Activated T-helper 17 cell treated with anti-CD3 and anti-CD28 coated beads, Interleukin-2, amount 50 U/mL, for 72 hours (primary cell): ENCODE data around the gene DDX60. TPM values are rescaled to one million over a fixed set of nuclear protein-coding genes. Genes with fewer than 3 reads are reported as not detected.
"Not testable (repeated sequence)": the region's sequence is repeated elsewhere in the genome, so short reads cannot be mapped to it uniquely, and the experiment has no call there.

Experiments used
- ATAC-seq: fragments of 150-1000 bp; cut with Tn5 transposase; replicated peaks from 2 replicates; pipeline ENCODE4 v1.10.0; 2021; ENCODE audit warnings: mild to moderate bottlenecking, moderate library complexity
- H3K27ac Mint-ChIP-seq: one replicate; pipeline ENCODE4 v1.8.0; 2022; ENCODE audit warnings: mixed read lengths
- H3K27me3 Mint-ChIP-seq: one replicate; pipeline ENCODE4 v1.8.0; 2022; ENCODE audit warnings: mixed read lengths
- H3K36me3 Mint-ChIP-seq: one replicate; pipeline ENCODE4 v1.8.0; 2022; ENCODE audit warnings: low read depth, mild to moderate bottlenecking, mixed read lengths
- H3K4me1 Mint-ChIP-seq: one replicate; pipeline ENCODE4 v1.8.0; 2022; ENCODE audit warnings: mixed read lengths
- H3K4me3 Mint-ChIP-seq: one replicate; pipeline ENCODE4 v1.8.0; 2022; ENCODE audit warnings: mild to moderate bottlenecking, mixed read lengths
- H3K9me3 Mint-ChIP-seq: one replicate; pipeline ENCODE4 v1.8.0; 2022; ENCODE audit warnings: mixed read lengths
- total RNA-seq, 2 donors: library from RNA; stranded (reverse); gene quantifications; one replicate each; pipeline ENCODE4 v1.2.3, GENCODE V29; 2022

The DDX60 gene
- total RNA-seq, 2 donors from 2014 or later: 4.6 to 9.3 TPM

DNA sequence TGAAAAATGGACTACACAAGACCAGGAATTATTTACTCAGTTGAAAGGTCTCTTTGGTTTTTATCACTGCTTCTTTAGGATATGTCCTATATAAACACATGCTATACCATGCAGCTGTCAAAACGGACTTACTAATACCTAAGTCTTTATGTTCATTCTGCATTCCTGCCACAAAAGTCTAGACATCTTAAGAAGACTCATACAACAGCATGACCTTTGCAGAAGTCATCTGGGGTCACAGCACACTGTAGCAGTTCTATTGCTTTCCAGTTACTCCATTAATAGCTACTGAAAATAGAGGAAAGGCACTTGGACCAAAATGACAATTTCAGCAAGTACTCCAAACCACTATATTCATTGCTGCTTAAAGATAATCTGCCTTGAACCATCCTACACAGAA lies 53.2 kb downstream of the DDX60 start:
- H3K4me1 Mint-ChIP-seq: no peaks in the 10 kb centered on the region
- H3K4me3 Mint-ChIP-seq: no peak overlapping the region
- ATAC-seq: no peak
- peaks cover 95% of the 10 kb centered on the region for H3K36me3 Mint-ChIP-seq
- no peak overlapping the region for H3K27ac Mint-ChIP-seq
- no peaks in the 10 kb centered on the region for H3K9me3 Mint-ChIP-seq
- H3K27me3 Mint-ChIP-seq: no peaks in the 10 kb centered on the region

DNA sequence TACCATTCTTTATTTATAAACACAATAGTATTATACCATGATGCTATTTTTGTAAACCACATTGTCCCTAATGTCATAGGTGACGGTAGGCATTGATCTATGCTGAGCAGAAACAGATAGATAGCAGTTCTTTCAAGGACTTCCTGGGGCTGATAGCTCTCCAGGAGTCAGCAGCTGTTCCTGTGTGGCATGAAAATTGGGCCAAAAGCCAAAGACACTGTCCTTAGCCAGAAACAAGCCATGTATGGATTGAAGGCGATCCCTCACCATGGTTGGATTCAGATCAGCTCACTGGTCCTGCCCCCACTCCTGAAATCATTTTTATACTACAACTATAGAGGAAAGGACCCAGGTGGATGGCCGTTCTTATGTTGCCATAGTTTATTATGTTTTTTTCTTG lies 53.6 kb downstream of the DDX60 start:
- Mint-ChIP-seq H3K9me3 (no peaks in the 10 kb centered on the region), H3K4me3 (no peak overlapping the region), H3K4me1 (no peaks in the 10 kb centered on the region), H3K36me3 (peaks cover 94% of the 10 kb centered on the region), H3K27ac (no peak overlapping the region), H3K27me3 (no peaks in the 10 kb centered on the region)
- no peak for ATAC-seq

DNA sequence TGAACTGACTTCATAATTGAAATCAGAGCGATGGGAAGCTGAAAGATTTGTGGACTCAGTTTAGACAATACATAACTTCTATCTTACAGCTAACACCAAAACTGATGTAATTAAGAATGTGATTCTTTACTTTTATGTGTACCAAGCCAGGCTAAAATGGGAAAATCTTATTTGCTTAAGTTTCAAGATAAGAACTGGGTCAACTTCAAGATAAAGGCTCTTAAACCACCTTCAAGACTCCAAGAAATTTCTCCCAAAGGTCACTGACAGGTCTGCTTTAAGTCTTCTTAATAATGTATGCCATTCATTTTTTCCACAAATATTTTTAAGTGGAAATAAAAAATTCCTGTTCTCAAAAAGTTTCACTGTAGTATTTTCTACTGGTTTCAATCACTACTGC lies 55.5 kb downstream of the DDX60 start:
- no peaks in the 10 kb centered on the region for H3K27me3 Mint-ChIP-seq
- peaks cover 87% of the 10 kb centered on the region for H3K36me3 Mint-ChIP-seq
- no peak overlapping the region for H3K4me3 Mint-ChIP-seq
- no peak for ATAC-seq
- H3K27ac Mint-ChIP-seq: no peak overlapping the region
- H3K4me1 Mint-ChIP-seq: no peaks in the 10 kb centered on the region
- no peaks in the 10 kb centered on the region for H3K9me3 Mint-ChIP-seq

DNA sequence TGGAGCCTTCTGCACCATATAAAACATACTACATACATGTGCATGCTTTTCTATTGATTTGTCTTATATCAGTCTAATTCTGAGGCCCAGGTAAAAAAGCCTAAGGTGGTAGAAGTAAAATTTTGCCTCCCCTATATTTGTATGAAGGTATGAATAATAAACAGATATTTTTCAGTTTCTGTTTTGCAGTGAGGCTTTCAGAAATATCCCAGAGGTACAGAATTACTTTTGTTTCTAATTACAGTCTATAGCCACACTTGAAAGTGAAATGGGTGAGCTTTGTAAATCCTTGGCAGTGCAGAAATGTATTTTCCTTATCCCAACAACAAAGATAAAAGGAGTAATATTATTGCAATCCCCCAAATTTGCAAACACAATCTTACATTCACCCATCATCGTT lies 59.5 kb downstream of the DDX60 start:
- Mint-ChIP-seq H3K9me3 (no peaks in the 10 kb centered on the region), H3K36me3 (peaks cover 80% of the 10 kb centered on the region), H3K4me1 (no peaks in the 10 kb centered on the region), H3K27ac (no peak overlapping the region), H3K4me3 (no peak overlapping the region), H3K27me3 (no peaks in the 10 kb centered on the region)
- no peak for ATAC-seq

DNA sequence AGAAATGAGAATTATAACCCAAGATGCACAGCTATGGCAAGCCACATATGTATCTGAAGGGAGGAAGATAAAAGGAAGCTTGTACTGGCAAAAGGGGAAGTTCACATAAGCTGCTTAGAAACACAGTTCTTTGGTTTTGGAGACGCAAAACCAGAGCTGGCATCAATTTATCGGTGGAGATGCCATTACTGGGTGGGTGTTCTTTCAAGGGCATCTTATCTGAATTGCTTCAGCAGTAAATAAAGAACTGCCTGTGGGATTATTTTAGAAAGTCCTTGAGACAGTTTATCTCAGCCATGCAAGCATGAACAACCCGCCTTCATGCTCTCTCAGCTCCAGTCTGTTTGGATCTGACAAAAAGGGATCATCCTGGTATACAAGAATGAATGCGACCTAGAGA lies 60.8 kb downstream of the DDX60 start:
- H3K27me3 Mint-ChIP-seq: no peaks in the 10 kb centered on the region
- H3K9me3 Mint-ChIP-seq: no peaks in the 10 kb centered on the region
- H3K4me3 Mint-ChIP-seq: no peak overlapping the region
- H3K4me1 Mint-ChIP-seq: no peaks in the 10 kb centered on the region
- H3K36me3 Mint-ChIP-seq: peaks cover 80% of the 10 kb centered on the region
- ATAC-seq: no peak
- H3K27ac Mint-ChIP-seq: no peak overlapping the region

DNA sequence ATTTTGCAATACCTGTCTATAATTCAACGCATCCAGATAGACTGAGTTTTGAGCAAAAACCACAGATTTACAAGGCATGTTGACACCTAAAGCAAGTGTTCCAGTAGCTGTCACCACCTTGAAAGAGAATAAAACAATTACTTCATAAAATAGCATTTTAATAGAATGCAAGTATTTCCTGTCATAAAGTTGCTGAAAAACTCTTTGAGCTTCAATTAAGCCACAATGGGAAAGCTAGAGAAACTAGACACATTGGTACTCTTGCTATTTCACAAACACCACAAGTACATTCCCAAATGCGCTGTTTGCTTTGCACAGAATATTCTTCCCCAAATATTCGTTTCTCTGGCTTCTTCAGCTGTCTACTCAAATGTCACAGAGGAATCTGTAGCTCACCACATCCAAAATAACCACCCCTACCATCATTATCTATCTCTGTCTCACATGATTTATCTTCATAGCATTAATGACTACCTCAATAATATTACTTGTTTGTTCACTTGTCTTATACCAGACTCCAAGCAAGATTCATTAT lies 70.3 kb downstream of the DDX60 start:
- H3K4me1 Mint-ChIP-seq: no peaks in the 10 kb centered on the region
- no peak overlapping the region for H3K27ac Mint-ChIP-seq
- H3K36me3 Mint-ChIP-seq: peaks cover 83% of the 10 kb centered on the region
- H3K27me3 Mint-ChIP-seq: no peaks in the 10 kb centered on the region
- ATAC-seq: no peak
- no peaks in the 10 kb centered on the region for H3K9me3 Mint-ChIP-seq
- H3K4me3 Mint-ChIP-seq: no peak overlapping the region

DNA sequence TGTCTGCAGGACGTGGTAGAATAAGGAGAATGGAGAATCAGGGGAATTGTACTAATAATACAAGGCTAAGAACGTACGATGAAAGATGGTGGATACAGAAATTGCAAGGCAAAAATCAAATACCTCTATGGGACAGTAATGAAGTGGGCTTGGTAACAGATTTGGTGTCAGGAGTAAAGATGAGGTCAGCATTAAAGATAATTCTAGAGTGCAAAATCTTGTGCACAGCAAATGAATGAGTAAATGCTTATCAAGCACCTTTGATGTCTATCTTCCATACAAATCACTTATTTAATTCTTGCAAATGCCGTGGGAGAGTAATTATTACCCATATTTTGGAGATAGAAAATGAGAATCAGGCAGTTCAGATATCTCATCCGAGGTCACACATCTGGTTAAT lies 70.9 kb downstream of the DDX60 start:
- H3K27ac Mint-ChIP-seq: no peak overlapping the region
- peaks cover 85% of the 10 kb centered on the region for H3K36me3 Mint-ChIP-seq
- H3K4me1 Mint-ChIP-seq: no peaks in the 10 kb centered on the region
- no peak for ATAC-seq
- H3K27me3 Mint-ChIP-seq: no peaks in the 10 kb centered on the region
- H3K4me3 Mint-ChIP-seq: no peak overlapping the region
- H3K9me3 Mint-ChIP-seq: no peaks in the 10 kb centered on the region

DNA sequence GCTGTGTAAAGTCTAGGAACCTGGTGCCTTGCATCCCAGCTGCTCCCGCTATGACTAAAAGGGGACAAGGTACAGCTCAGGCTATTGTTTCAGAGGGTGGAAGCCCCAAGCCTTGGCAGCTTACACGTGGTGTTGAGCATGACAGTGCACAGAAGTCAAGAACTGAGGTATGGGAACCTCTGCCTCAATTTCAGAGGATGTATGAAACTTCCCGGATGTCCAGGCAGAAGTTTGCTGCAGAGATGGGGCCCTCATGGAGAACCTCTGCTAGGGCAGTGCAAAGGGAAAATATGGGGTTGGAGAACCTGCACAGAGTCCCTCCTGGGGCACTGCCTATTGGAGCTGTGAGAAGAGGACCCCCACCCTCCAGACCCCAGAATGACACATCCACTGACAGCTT lies 76.6 kb downstream of the DDX60 start:
- Mint-ChIP-seq H3K4me3 (no peak overlapping the region), H3K4me1 (no peaks in the 10 kb centered on the region), H3K27ac (no peak overlapping the region), H3K9me3 (peaks cover 5% of the 10 kb centered on the region), H3K36me3 (peaks cover 61% of the 10 kb centered on the region), H3K27me3 (no peaks in the 10 kb centered on the region)
- no peak for ATAC-seq

DNA sequence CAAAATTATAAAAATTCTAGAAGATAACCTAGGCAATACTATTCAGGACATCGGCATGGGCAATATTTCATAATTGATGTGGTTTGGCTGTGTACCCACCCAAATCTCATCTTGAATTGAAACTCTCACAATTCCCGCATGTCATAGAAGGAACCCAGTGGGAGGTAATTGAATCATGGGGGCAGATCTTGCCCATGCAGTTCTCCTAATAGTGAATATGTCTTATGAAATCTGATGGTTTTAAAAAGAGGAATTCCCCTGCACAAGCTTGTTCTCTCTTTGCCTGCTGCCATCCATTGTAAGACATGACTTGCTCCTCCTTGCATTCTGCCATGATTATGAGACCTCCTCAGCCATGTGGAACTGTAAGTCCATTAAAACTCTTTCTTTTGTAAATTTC lies 77.7 kb downstream of the DDX60 start:
- Mint-ChIP-seq H3K27me3 (no peaks in the 10 kb centered on the region), H3K4me1 (no peaks in the 10 kb centered on the region), H3K27ac (no peak overlapping the region), H3K9me3 (peaks cover 5% of the 10 kb centered on the region), H3K36me3 (peaks cover 58% of the 10 kb centered on the region), H3K4me3 (no peak overlapping the region)
- no peak for ATAC-seq

DNA sequence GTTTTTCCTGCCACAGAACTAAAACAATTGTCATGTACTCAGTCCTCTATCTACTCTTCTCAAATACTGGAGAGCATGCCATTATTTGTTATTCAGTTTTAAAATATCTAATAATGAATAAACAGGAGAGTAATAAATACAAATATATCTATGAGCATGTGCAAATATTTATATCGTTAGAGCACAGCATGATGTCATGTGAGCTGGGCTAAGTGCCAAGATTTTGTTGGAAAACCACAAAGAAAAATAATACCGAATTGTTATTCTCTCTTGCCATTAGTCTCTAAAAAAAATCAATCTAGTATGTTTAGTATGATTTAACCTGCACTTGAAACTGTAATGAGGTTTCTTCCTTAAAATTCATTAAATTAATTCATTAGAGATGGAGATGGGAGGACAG lies 97.3 kb downstream of the DDX60 start:
- Mint-ChIP-seq H3K9me3 (no peaks in the 10 kb centered on the region), H3K36me3 (peaks cover 94% of the 10 kb centered on the region), H3K27me3 (no peaks in the 10 kb centered on the region), H3K4me1 (no peaks in the 10 kb centered on the region), H3K27ac (no peak overlapping the region), H3K4me3 (no peak overlapping the region)
- ATAC-seq: no peak

DNA sequence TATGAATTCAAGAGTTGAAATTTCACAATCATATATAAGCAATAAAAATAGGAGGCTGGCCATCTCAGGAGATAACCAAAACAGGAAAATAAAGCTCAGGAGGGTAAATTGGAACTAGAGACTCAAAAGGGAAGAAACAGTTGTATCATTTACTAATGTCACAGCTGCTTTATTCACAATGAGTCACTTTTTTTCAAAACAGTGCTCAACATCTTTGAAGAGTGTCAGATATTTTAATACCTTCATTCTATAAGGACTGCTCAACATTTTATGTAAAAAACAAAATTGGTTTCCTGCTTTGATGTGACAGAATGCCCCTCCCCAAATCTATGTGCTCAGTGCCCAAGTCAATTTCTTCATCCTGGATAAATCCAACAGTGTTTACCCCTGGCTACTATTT lies 97.7 kb downstream of the DDX60 start:
- no peak for ATAC-seq
- Mint-ChIP-seq H3K36me3 (peaks cover 94% of the 10 kb centered on the region), H3K4me1 (no peaks in the 10 kb centered on the region), H3K27ac (no peak overlapping the region), H3K4me3 (no peak overlapping the region), H3K9me3 (no peaks in the 10 kb centered on the region), H3K27me3 (no peaks in the 10 kb centered on the region)

DNA sequence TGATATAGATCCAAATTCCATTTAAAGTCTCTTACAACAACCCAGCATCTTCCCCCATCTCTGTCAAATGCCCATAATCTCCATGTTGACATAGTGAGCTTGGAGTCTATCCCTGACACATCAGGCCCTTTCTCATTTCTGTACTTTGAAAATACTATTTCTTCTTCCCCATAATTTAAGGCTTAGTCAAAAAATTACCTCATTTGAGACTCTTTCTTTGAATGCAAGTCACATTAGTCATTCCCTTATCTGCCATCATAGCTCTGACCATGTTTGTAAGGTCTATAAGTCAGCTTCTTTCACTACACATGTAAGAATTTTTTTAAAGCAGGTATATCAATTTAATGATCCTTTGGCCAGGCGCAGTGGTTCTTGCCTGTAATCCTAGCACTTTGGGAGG lies 99.9 kb downstream of the DDX60 start:
- Mint-ChIP-seq H3K4me3 (no peak overlapping the region), H3K9me3 (no peaks in the 10 kb centered on the region), H3K4me1 (no peaks in the 10 kb centered on the region), H3K27me3 (no peaks in the 10 kb centered on the region), H3K27ac (no peak overlapping the region), H3K36me3 (peaks cover 96% of the 10 kb centered on the region)
- ATAC-seq: peak; percentile 37

DNA sequence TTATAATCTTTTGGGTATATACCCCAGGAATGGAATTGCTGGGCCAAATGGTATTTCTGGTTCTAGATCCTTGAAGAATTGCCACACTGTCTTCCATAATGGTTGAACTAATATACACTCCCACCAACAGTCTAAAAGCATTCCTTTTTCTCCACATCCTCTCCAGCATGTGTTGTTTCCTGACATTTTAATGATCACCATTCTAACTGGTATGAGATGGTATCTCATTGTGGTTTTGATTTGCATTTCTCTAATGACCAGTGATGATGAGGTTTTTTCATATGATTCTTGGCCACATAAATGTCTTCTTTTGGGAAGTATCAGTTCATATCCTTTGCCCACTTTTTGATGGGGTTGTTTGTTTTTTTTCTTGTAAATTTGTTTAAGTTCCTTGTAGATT lies 105.0 kb downstream of the DDX60 start:
- H3K27ac Mint-ChIP-seq, H3K4me3 Mint-ChIP-seq, H3K27me3 Mint-ChIP-seq, H3K9me3 Mint-ChIP-seq, H3K4me1 Mint-ChIP-seq, ATAC-seq: not testable (repeated sequence)
- H3K36me3 Mint-ChIP-seq: peaks cover 50% of the 10 kb centered on the region

DNA sequence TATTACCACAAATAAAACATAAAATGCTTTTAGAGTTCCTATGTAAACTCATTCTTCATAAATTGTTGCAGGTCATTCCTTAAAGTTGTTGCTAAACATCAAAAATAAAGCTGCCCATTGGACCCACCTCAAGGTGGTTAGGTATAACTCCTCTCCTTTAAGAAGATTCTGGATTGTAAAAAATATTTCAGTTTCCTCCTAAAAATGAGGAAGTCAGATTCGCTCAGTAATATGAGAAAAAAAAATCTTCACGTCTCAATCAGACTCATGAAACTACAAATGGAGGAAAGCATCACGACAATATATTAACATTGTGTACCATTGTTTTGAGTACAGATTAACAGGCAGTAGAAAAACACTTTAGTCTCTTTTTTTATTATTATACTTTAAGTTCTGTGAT lies 105.9 kb downstream of the DDX60 start:
- no peak for ATAC-seq
- Mint-ChIP-seq H3K9me3 (no peaks in the 10 kb centered on the region), H3K4me1 (no peaks in the 10 kb centered on the region), H3K4me3 (no peak overlapping the region), H3K27ac (no peak overlapping the region), H3K27me3 (no peaks in the 10 kb centered on the region), H3K36me3 (peaks cover 41% of the 10 kb centered on the region)

DNA sequence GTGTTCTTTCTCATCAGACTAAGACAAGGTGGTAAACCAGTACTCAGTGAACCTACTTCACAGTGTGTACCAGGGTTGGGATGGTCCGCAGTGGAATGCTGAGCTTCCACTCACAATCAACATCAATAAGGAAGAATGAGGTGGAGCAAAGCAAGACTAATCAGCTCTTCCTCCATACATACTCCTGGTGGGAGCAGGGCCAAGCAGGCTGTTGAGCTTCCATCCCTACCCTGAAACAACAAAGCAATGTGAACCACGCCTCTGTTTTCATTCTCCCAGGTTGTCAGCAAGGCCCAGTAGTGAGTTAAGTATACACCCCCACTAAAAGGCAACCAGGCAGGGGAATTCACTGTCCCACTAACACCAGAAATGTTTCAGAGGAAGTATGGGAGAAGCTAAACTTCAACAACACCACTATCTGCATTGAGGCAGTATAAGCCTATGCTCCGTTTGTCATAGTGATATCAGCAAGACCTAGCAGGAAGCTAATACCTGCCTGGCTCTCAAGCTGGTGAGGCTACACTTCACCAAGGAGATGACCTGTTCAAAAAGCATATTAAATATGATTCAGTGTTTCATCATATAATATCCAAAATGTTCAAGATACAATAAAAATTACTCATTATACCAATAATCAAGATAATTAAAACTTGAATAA lies 109.5 kb downstream of the DDX60 start:
- no peaks in the 10 kb centered on the region for H3K27me3 Mint-ChIP-seq
- H3K9me3 Mint-ChIP-seq: peaks cover 4% of the 10 kb centered on the region
- H3K36me3 Mint-ChIP-seq: peaks cover 6% of the 10 kb centered on the region
- no peaks in the 10 kb centered on the region for H3K4me1 Mint-ChIP-seq
- H3K4me3 Mint-ChIP-seq: no peak overlapping the region
- no peak overlapping the region for H3K27ac Mint-ChIP-seq
- ATAC-seq: no peak
